ENCODE measurements around the gene COL1A2.
A peak's percentile ranks its signal among the peaks of the same experiment; 100 is the strongest.

The COL1A2 gene

GRCh38 chr7:94394437-94395140, at the start of gene COL1A2:
COL1A2 (plus strand) TSS chr7:94394895; CDS start chr7:94395032, 137 bp downstream.
- Mint-ChIP-seq H3K9me3 (peaks cover 5% of the 10 kb centered on the region), H3K36me3 (no peaks in the 10 kb centered on the region), H3K27me3 (peaks cover 27% of the 10 kb centered on the region), H3K4me3 (peak within 1 kb of the TSS; percentile 11), H3K4me1 (peaks cover 10% of the 10 kb centered on the region), H3K27ac (no peak within 1 kb of the TSS)

DNA sequence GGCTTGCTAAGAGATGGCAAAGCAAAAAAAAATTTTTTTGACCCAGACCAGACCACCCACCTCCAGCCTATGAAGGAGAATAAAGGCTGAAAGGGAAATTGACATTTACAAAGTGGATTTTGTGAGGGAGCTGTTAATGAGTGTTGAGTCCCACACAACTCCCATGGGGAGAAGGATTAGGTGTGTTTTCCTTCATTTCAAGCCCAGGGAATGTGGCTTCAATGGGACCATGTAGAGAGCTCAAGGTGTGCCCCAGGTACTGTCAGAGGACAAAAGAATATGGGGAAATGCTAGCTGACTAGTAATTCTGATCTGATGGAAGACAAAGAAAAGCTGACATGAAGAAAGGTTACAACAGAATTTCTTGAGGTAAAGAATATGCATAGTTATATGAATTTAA, 48.8 kb upstream of the COL1A2 start:
- no peaks in the 10 kb centered on the region for H3K9me3 Mint-ChIP-seq
- H3K27me3 Mint-ChIP-seq, result peaks cover 3% of the 10 kb centered on the region
- H3K4me1 Mint-ChIP-seq, result no peaks in the 10 kb centered on the region
- no peak overlapping the region for H3K27ac Mint-ChIP-seq
- H3K36me3 Mint-ChIP-seq, result no peaks in the 10 kb centered on the region
- H3K4me3 Mint-ChIP-seq, result no peak overlapping the region

- H3K4me1 Mint-ChIP-seq, result no peaks in the 10 kb centered on the region
- peaks cover 3% of the 10 kb centered on the region for H3K27me3 Mint-ChIP-seq
- H3K9me3 Mint-ChIP-seq, result no peaks in the 10 kb centered on the region
- no peak overlapping the region for H3K4me3 Mint-ChIP-seq
- H3K36me3 Mint-ChIP-seq, result no peaks in the 10 kb centered on the region
- H3K27ac Mint-ChIP-seq, result no peak overlapping the region
Measured at GRCh38 chr7:94348142-94348541, 46.6 kb upstream of the COL1A2 start.

DNA sequence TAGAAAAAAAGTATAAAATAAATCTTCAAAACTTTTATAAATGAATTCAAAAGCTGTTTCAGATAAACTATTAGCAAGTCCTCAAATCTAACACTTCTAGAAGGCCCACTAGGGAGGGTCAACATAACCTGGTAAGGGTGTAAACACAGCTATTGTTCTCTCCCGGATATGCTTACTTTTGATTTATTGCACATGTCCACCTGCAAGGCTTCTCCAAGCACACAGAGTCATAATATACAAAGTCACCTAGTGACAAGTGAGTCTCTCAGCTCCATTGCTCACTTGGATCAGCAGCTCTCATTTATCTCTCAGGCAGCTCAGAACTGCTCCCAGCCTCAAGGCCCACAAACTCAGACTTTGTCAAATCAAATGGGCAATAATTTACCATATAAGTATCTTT, 44.0 kb upstream of the COL1A2 start:
- Mint-ChIP-seq H3K4me1 (no peaks in the 10 kb centered on the region), H3K9me3 (no peaks in the 10 kb centered on the region), H3K27ac (no peak overlapping the region), H3K36me3 (no peaks in the 10 kb centered on the region), H3K27me3 (no peaks in the 10 kb centered on the region), H3K4me3 (no peak overlapping the region)

GRCh38 chr7:94351703-94352102, 43.0 kb upstream of the COL1A2 start:
- Mint-ChIP-seq H3K4me3 (no peak overlapping the region), H3K36me3 (no peaks in the 10 kb centered on the region), H3K9me3 (peaks cover 4% of the 10 kb centered on the region), H3K4me1 (no peaks in the 10 kb centered on the region), H3K27me3 (no peaks in the 10 kb centered on the region), H3K27ac (no peak overlapping the region)

DNA sequence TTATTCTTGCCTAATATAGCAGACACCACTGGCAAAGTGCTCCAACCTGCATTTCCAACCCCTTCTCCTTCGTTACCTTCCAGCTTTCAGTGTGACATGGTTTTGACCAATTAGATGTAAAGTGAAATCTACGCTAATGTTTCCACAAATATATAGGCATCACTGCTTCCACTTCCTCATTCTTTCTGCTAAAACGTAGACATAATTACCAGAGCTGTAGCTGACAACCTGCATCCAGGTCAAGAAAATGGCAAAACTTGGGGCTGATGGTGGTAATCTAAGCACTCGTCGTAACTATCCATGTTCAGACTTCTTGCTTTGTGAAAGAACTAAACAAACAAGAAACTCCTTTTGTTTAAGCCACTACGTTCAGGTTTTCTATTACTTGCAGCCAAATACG, 41.8 kb upstream of the COL1A2 start:
- Mint-ChIP-seq H3K27me3 (no peaks in the 10 kb centered on the region), H3K9me3 (peaks cover 4% of the 10 kb centered on the region), H3K4me1 (no peaks in the 10 kb centered on the region), H3K4me3 (no peak overlapping the region), H3K36me3 (no peaks in the 10 kb centered on the region), H3K27ac (no peak overlapping the region)

DNA sequence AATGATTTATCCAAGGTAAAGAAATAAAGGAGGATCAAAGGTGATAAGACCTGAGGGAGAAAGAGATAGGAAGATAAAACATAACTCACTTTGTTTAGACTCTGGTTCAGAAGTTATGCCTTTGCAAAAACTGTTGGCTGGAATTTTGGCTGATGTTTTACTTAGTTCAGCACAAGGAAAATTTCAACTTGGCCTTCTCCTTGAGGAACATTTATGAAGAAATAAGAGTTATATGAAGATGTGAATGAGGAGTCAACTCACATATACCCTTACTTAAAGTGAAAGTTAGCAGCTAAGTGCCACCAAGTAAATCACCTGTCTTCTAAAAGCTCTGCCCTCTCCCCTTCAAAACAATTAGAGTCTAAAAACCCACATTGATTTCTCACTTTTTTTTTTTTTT, 39.7 kb upstream of the COL1A2 start:
- peaks cover 4% of the 10 kb centered on the region for H3K9me3 Mint-ChIP-seq
- H3K4me1 Mint-ChIP-seq, result no peaks in the 10 kb centered on the region
- no peaks in the 10 kb centered on the region for H3K27me3 Mint-ChIP-seq
- H3K4me3 Mint-ChIP-seq, result no peak overlapping the region
- no peaks in the 10 kb centered on the region for H3K36me3 Mint-ChIP-seq
- H3K27ac Mint-ChIP-seq, result no peak overlapping the region

DNA sequence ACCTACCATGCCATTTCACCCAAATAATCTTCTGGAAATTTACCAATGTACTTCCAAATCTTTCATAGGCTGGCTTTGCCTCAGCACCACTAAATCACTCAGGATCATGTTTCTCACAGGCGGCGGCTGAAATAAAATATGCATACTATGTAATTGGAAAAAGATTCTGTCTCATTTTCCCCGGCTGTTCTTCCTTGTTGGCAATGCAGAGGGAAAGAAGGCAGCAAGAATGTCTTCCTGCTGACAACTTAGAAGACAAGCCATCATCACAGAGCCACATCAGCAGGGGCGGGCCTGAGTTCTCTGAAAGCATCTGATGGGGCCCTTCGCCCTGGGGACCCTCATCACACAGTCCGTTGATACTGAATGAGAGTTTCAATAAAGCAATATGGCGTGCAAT, 39.2 kb upstream of the COL1A2 start:
- H3K36me3 Mint-ChIP-seq, result no peaks in the 10 kb centered on the region
- peaks cover 4% of the 10 kb centered on the region for H3K9me3 Mint-ChIP-seq
- no peaks in the 10 kb centered on the region for H3K27me3 Mint-ChIP-seq
- no peaks in the 10 kb centered on the region for H3K4me1 Mint-ChIP-seq
- H3K4me3 Mint-ChIP-seq, result no peak overlapping the region
- H3K27ac Mint-ChIP-seq, result no peak overlapping the region

DNA sequence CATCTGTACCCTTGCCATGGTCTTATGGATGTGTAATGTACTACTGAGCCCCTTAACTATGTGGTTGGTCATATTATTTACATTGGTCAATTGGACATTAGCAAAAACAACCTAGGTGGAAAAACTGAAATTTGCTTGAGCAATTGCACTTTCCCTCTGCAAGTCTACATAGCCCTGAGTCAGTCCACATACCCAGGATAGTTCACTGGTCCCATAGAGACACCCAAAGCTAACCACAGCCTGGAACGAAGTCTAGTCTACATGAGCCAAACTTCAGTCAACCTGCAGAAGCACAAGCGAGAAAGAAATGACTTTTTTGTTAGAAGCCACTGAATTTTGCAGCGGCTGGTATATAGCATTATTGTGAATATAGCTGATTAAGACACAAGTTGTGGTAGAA, 37.6 kb upstream of the COL1A2 start:
- no peak overlapping the region for H3K27ac Mint-ChIP-seq
- H3K36me3 Mint-ChIP-seq, result no peaks in the 10 kb centered on the region
- peaks cover 4% of the 10 kb centered on the region for H3K9me3 Mint-ChIP-seq
- H3K4me3 Mint-ChIP-seq, result no peak overlapping the region
- H3K27me3 Mint-ChIP-seq, result peaks cover under 1% of the 10 kb centered on the region
- no peaks in the 10 kb centered on the region for H3K4me1 Mint-ChIP-seq

DNA sequence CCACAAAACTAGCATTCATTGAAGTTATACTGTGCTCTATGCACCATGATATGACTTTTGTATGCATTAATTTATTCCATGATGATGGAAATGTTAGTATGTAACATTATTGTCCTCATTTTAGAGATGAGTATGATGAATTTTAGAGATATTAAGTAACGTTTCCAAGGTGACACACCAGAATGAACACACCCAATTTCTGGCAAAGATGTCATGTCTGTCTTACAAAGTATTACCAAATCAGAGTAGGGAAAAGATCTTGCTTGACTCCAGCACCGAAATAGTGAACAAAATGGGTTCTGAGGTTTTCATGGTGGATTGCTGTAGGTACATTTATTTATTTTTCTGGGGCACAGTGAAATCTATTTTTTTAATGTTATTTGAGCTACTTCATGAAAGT, 33.8 kb upstream of the COL1A2 start:
- no peaks in the 10 kb centered on the region for H3K36me3 Mint-ChIP-seq
- H3K27me3 Mint-ChIP-seq, result peaks cover 5% of the 10 kb centered on the region
- no peaks in the 10 kb centered on the region for H3K4me1 Mint-ChIP-seq
- H3K9me3 Mint-ChIP-seq, result peaks cover 8% of the 10 kb centered on the region
- H3K27ac Mint-ChIP-seq, result no peak overlapping the region
- no peak overlapping the region for H3K4me3 Mint-ChIP-seq

DNA sequence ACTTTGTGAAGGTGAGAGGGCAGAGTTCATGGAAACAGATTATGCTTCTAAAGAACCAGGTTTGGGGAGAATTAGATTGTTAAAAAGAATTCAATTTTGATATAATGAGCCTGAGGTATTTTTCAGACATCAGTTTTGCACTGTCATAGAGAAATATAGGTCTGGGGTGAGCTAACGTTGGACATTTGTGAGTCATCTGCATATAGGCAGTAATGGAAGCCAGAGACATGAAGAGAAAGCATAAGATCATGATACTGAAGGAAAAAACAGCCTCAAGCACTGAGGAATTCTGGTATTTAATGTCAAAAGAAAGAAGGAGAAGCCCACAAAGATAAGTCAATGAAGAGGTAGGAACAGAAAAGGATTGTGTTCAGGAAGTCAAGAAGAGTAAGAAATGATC, 32.4 kb upstream of the COL1A2 start:
- Mint-ChIP-seq H3K9me3 (peaks cover 5% of the 10 kb centered on the region), H3K4me1 (no peaks in the 10 kb centered on the region), H3K36me3 (no peaks in the 10 kb centered on the region), H3K27me3 (peaks cover 5% of the 10 kb centered on the region), H3K27ac (no peak overlapping the region), H3K4me3 (no peak overlapping the region)

- Mint-ChIP-seq H3K27me3 (peaks cover 5% of the 10 kb centered on the region), H3K27ac (no peak overlapping the region), H3K4me1 (no peaks in the 10 kb centered on the region), H3K36me3 (no peaks in the 10 kb centered on the region), H3K9me3 (peaks cover 5% of the 10 kb centered on the region), H3K4me3 (no peak overlapping the region)
Measured at GRCh38 chr7:94364816-94365215, 29.9 kb upstream of the COL1A2 start.

- Mint-ChIP-seq H3K36me3 (no peaks in the 10 kb centered on the region), H3K4me3 (no peak overlapping the region), H3K9me3 (peaks cover 5% of the 10 kb centered on the region), H3K27me3 (peaks cover 5% of the 10 kb centered on the region), H3K27ac (no peak overlapping the region), H3K4me1 (no peaks in the 10 kb centered on the region)
Measured at GRCh38 chr7:94366163-94366562, 28.5 kb upstream of the COL1A2 start.

GRCh38 chr7:94366832-94367231, 27.9 kb upstream of the COL1A2 start:
- Mint-ChIP-seq H3K4me1 (no peaks in the 10 kb centered on the region), H3K9me3 (peaks cover 5% of the 10 kb centered on the region), H3K27ac (no peak overlapping the region), H3K36me3 (no peaks in the 10 kb centered on the region), H3K27me3 (peaks cover 5% of the 10 kb centered on the region), H3K4me3 (no peak overlapping the region)

GRCh38 chr7:94367949-94368348, 26.7 kb upstream of the COL1A2 start:
- Mint-ChIP-seq H3K27me3 (peaks cover 3% of the 10 kb centered on the region), H3K27ac (no peak overlapping the region), H3K4me1 (no peaks in the 10 kb centered on the region), H3K4me3 (no peak overlapping the region), H3K9me3 (no peaks in the 10 kb centered on the region), H3K36me3 (no peaks in the 10 kb centered on the region)

- Mint-ChIP-seq H3K4me3 (no peak overlapping the region), H3K4me1 (no peaks in the 10 kb centered on the region), H3K9me3 (no peaks in the 10 kb centered on the region), H3K36me3 (no peaks in the 10 kb centered on the region), H3K27me3 (peaks cover 3% of the 10 kb centered on the region), H3K27ac (no peak overlapping the region)
Measured at GRCh38 chr7:94368371-94368791, 26.3 kb upstream of the COL1A2 start.

DNA sequence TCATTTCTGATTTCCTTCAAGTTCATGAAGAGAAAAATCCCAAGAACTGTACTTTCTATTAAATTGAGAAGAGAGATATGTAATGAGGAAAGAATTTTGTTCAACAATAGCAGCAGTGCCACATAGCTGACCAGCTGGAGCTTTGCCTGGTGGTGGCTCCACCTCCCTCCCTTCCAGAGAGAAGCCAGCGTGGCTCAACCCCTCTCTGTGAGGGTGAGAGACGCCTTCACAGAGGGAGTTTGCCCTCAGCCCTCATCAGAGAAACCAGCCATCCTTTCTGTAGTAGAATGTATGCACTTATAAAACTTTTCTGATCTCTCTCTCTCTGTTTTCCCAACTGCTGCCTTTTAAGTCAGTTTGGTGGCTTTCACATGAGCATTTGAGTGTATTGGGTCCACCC, 20.5 kb upstream of the COL1A2 start:
- H3K4me3 Mint-ChIP-seq, result no peak overlapping the region
- H3K27ac Mint-ChIP-seq, result no peak overlapping the region
- peaks cover 8% of the 10 kb centered on the region for H3K27me3 Mint-ChIP-seq
- H3K9me3 Mint-ChIP-seq, result no peaks in the 10 kb centered on the region
- H3K36me3 Mint-ChIP-seq, result no peaks in the 10 kb centered on the region
- no peaks in the 10 kb centered on the region for H3K4me1 Mint-ChIP-seq
